GM23338 (cell line): Measurements from ENCODE around the gene LMF2. TPM values are rescaled to one million over a fixed set of nuclear protein-coding genes. Genes with fewer than 3 reads are reported as not detected.

Experiments
- ATAC-seq: fragments of 200-7000 bp; cut with Tn5 transposase; 3 replicates; pipeline ENCODE4 v1.9.1; 2020
- DNase-seq: peaks from one replicate; pipeline ENCODE4 v3.0.0-alpha.2; 2015; ENCODE audit warnings: low spot score
- H2AFZ ChIP-seq: fragments of 200-600 bp; sonication (generic); 2 replicates; pipeline ENCODE4 v1.8.0; 2016; ENCODE audit warnings: antibody characterized with exemption, mild to moderate bottlenecking, moderate library complexity
- H3F3A ChIP-seq: fragments of 200-600 bp; sonication (generic); replicated peaks from 2 replicates; pipeline ENCODE4 v1.8.0; 2017; ENCODE audit warnings: antibody characterized with exemption, mixed run types, low read depth
- H3K27ac ChIP-seq: fragments of 200-600 bp; sonication (generic); 2 replicates; pipeline ENCODE4 v1.6.1; 2016; ENCODE audit warnings: low read depth
- H3K27me3 ChIP-seq: fragments of 200-600 bp; sonication (generic); 2 replicates; pipeline ENCODE4 v1.8.0; 2016; ENCODE audit warnings: mild to moderate bottlenecking, mixed run types, moderate library complexity; ENCODE audit not compliant: insufficient read depth
- H3K36me3 ChIP-seq: fragments of 200-600 bp; sonication (generic); 2 replicates; pipeline ENCODE4 v1.8.0; 2016; ENCODE audit warnings: mild to moderate bottlenecking; ENCODE audit not compliant: insufficient read depth
- H3K4me1 ChIP-seq: fragments of 200-600 bp; sonication (generic); 2 replicates; pipeline ENCODE4 v1.8.0; 2016; ENCODE audit warnings: mild to moderate bottlenecking, moderate library complexity; ENCODE audit not compliant: insufficient read depth
- H3K4me2 ChIP-seq: fragments of 200-600 bp; sonication (generic); 2 replicates; pipeline ENCODE4 v1.7.1; 2017; ENCODE audit warnings: mixed run types
- H3K4me3 ChIP-seq: fragments of 200-600 bp; sonication (generic); 2 replicates; pipeline ENCODE4 v1.6.1; 2016; ENCODE audit warnings: mixed run types
- H3K79me2 ChIP-seq: fragments of 200-600 bp; sonication (generic); replicated peaks from 2 replicates; pipeline ENCODE4 v1.8.0; 2017; ENCODE audit warnings: mild to moderate bottlenecking; ENCODE audit not compliant: insufficient read depth
- H3K9me2 ChIP-seq: fragments of 200-600 bp; sonication (generic); 2 replicates; pipeline ENCODE4 v1.8.0; 2017; ENCODE audit not compliant: insufficient read depth
- H4K20me1 ChIP-seq: fragments of 200-600 bp; sonication (generic); replicated peaks from 2 replicates; pipeline ENCODE4 v1.8.0; 2017; ENCODE audit warnings: mild to moderate bottlenecking; ENCODE audit not compliant: insufficient read depth
- H3K27ac Mint-ChIP-seq: 2 replicates; pipeline ENCODE4 v1.8.0; 2020; ENCODE audit warnings: inconsistent platforms, mild to moderate bottlenecking, moderate library complexity, mixed read lengths
- H3K27me3 Mint-ChIP-seq: 3 replicates; pipeline ENCODE4 v1.8.0; 2022; ENCODE audit warnings: low read depth, mild to moderate bottlenecking, moderate library complexity, mixed read lengths, inconsistent platforms; ENCODE audit not compliant: insufficient read depth, poor library complexity
- H3K36me3 Mint-ChIP-seq: 3 replicates; pipeline ENCODE4 v1.8.0; 2021; ENCODE audit warnings: low read depth, mild to moderate bottlenecking, inconsistent platforms, moderate library complexity, mixed read lengths
- H3K4me1 Mint-ChIP-seq: 3 replicates; pipeline ENCODE4 v1.8.0; 2020; ENCODE audit warnings: mild to moderate bottlenecking, inconsistent platforms, mixed read lengths
- H3K4me3 Mint-ChIP-seq: 3 replicates; pipeline ENCODE4 v1.8.0; 2021; ENCODE audit warnings: moderate library complexity, mild to moderate bottlenecking, inconsistent platforms, mixed read lengths
- H3K9me3 Mint-ChIP-seq: 3 replicates; pipeline ENCODE4 v1.8.0; 2020; ENCODE audit warnings: moderate library complexity, mild to moderate bottlenecking, inconsistent platforms, mixed read lengths
- CREB1 ChIP-seq: fragments of 250-450 bp; sonication (Bioruptor Pico); IDR thresholded peaks from 2 replicates; pipeline ENCODE4 v1.5.0; 2020; ENCODE audit warnings: low read depth, mild to moderate bottlenecking, moderate library complexity
- ETS1 ChIP-seq: IDR thresholded peaks from 2 replicates; pipeline ENCODE4 v1.6.1; 2016; ENCODE audit warnings: antibody characterized with exemption
- EZH2phosphoT487 ChIP-seq: fragments of 200-600 bp; sonication (generic); IDR thresholded peaks from one replicate; pipeline ENCODE4 v1.8.1; 2018; ENCODE audit warnings: antibody characterized with exemption; ENCODE audit not compliant: unreplicated experiment
- NANOG ChIP-seq: IDR thresholded peaks from 2 replicates; pipeline ENCODE4 v1.6.1; 2016; ENCODE audit warnings: antibody characterized with exemption, borderline replicate concordance
- POLR2AphosphoS5 ChIP-seq: IDR thresholded peaks from 2 replicates; pipeline ENCODE4 v1.6.1; 2016; ENCODE audit warnings: antibody characterized with exemption, low read depth
- REST ChIP-seq: IDR thresholded peaks from one replicate; pipeline ENCODE4 v1.6.1; 2018; ENCODE audit warnings: antibody characterized with exemption; ENCODE audit not compliant: unreplicated experiment
- ZNF114 ChIP-seq: fragments of 250-450 bp; sonication (Bioruptor Pico); IDR thresholded peaks from 2 replicates; pipeline ENCODE4 v1.5.0; 2020; ENCODE audit warnings: mild to moderate bottlenecking, moderate library complexity
- ZNF462 ChIP-seq: fragments of 250-450 bp; sonication (Bioruptor Pico); IDR thresholded peaks from 2 replicates; pipeline ENCODE4 v1.5.0; 2020; ENCODE audit warnings: mild to moderate bottlenecking, moderate library complexity
- polyA plus RNA-seq: library from polyadenylated mRNA; unstranded; fragments of >200 nt; fragmentation: Nextera tagmentation; extraction: Ambion mirVana; gene quantifications from 2 replicates; pipeline ENCODE4 v1.2.1, GENCODE V29; 2016
- total RNA-seq: library from RNA; depleted of rRNA; stranded (reverse); fragments of >200 nt; shearing (Covaris generic); gene quantifications from 2 replicates; pipeline ENCODE4 v1.2.3, GENCODE V29; 2014

The LMF2 gene
- total and polyA plus RNA-seq, 2 experiments from 2014 or later = 15.6 to 36.3 TPM

- H3K27ac Mint-ChIP-seq = no peak overlapping the region
- Histone ChIP-seq H3K4me2 (no peak overlapping the region), H3K27ac (no peak overlapping the region), H3K36me3 (no peaks in the 10 kb centered on the region), H3F3A (0 out of 2 replicates have a peak, but pooled peaks cover 6% of the 10 kb centered on the region), H3K27me3 (no peaks in the 10 kb centered on the region), H4K20me1 (peaks cover 11% of the 10 kb centered on the region), H2AFZ (no peak overlapping the region), H3K9me2 (no peaks in the 10 kb centered on the region), H3K4me1 (peaks cover 7% of the 10 kb centered on the region), H3K4me3 (no peak overlapping the region), H3K79me2 (peaks cover 12% of the 10 kb centered on the region)
- DNase-seq (no peak), ATAC-seq (no peak)
- H3K27me3 Mint-ChIP-seq = peaks cover 12% of the 10 kb centered on the region
- TF ChIP-seq CREB1 (no peak), NANOG (no peak), ETS1 (no peak), REST (no peak), ZNF114 (CRISPR knock-in tag) (no peak), EZH2phosphoT487 (no peak), POLR2AphosphoS5 (no peak), ZNF462 (CRISPR knock-in tag) (no peak)
- peaks cover 9% of the 10 kb centered on the region for H3K4me1 Mint-ChIP-seq
- no peak overlapping the region for H3K4me3 Mint-ChIP-seq
- no peaks in the 10 kb centered on the region; the same call in 2 of the 3 replicates for H3K36me3 Mint-ChIP-seq
- H3K9me3 Mint-ChIP-seq = no peaks in the 10 kb centered on the region
Measured at GRCh38 chr22:50504369-50505211, 2.9 kb downstream of the LMF2 start.
